CD4-positive, alpha-beta T cell treated with Interleukin-6 at 100 ng/mL for 8 hours (primary cell): ENCODE data around the gene MAP1LC3B2.

ENCODE experiments used
- DNase-seq: peaks from one replicate; pipeline ENCODE4 v3.0.0-alpha.2; 2020; ENCODE audit warnings: mixed read lengths, low spot score

Gene MAP1LC3B2

DNA sequence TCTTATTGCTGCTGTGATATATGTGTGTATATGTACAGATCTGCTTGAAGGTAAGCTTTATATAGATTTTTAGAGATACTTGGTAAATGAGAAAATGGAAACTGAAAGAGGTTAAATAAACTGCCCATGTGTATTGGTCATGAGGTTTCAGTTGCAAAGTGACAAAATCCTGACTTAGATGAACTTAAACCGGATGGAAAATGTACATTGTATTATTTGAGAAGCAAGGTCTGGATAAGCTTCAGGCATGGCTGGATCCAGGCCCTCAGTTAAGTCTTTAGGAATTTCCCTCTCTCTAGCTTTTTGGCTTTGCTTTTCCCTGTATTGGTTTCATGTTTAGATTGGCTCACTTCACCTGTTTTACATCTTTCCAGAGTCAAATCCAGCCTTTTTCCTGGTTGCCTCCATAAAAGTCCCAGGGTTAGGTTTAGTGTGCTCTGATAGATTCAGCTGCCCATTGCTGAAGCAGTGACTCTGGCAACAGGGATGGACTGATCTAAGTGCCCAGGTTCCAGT, 21.0 kb upstream of the MAP1LC3B2 start:
- DNase-seq, result no peak

DNA sequence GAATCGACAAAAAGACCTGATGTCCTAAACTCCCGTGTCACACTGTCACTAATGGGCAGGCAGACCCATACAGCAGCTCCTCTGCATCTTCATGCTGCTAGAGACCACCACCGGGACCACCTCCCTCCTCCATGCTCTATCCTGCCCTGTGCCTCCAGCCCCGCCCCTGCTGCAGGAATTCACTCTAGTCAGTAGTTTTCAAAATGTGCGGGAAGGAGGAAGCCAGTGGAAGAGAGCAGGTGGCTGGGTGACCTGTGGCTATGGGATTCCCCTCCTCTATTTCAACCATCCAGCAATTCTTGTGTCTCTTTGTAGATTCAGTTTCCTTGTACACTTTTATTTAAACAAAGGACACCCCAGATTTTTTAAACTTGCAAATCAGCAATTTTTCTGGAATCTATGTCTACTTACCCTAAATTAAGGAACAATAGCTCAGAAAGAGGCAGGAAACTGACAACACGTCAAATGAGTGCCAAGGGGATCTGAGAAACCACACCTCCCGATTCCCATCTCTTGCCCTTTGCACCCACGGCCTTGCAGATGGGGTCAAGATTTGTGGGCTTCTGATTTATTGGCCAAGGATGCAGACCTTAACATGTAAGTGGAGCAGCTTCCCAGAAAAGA, 20.4 kb upstream of the MAP1LC3B2 start:
- DNase-seq, result no peak

DNA sequence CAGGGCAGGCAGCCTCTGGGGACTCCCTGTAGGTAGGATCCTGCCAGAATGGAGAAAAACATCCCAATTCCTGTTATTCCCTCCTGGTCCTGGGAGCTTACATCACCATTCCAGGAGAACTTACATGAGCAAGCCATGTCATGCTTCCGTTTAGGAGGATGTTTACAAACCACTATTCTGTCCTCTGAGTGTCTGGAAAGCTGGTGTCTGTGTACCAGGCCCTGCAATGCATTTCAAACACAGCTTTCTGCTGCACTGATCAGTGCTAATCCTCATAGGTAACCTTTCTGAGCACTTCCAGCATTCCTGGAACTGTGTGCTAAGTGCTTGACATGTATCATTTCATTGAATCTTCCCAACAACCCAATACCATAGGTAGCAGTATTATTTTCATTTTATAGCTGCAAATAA, 19.8 kb upstream of the MAP1LC3B2 start:
- DNase-seq, result no peak

DNA sequence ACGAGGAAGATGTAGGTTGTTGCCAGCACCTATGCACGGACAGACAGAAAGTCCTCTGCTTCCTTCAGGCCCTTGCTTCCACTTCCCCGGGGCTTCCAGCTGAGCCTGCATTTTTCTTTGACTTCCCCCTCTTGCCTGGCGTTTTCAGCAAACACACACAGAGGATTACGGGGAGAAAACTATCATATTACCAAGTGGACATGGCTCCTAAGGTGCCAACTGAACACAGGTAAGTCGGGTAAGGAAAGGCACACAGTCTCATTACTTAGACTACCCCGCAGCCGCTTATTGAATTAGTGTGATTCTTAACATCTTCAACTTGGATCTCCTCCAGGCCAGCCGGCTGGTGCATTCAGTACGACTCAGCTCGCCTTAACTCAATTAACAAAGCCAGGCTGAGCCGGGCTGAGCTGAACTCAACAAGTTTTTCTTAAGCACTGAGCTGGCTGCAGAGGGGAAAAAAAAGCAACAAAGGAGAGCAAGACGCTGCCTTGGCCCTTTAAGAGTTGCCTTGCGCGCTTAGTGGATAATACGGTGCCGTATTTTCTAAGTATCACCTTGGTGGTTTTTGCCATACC, 19.2 kb upstream of the MAP1LC3B2 start:
- no peak for DNase-seq

DNA sequence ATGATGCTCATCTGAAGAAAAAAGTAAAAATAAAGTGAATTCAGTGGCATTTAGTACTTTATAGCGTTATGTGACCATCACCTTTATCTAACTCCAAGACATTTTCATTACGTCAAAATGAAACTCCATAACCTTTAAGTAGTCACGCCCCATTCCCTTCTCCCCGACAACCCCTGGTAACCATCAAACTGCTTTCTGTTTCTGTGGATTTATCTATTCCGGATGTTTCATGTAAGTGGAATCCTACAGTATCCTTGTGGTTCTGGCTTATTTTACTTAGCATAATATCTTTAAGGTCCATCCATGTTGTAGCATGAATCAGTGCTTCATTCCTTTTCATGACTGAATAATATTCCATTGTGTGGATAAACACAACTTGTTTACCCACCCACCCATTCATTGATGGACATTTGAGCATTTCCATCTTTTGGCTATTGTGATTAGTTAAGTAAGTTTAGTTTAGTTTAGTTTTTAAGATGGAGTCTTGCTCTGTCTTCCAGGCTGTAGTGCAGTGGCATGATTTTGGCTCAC, 18.5 kb upstream of the MAP1LC3B2 start:
- no peak for DNase-seq

DNA sequence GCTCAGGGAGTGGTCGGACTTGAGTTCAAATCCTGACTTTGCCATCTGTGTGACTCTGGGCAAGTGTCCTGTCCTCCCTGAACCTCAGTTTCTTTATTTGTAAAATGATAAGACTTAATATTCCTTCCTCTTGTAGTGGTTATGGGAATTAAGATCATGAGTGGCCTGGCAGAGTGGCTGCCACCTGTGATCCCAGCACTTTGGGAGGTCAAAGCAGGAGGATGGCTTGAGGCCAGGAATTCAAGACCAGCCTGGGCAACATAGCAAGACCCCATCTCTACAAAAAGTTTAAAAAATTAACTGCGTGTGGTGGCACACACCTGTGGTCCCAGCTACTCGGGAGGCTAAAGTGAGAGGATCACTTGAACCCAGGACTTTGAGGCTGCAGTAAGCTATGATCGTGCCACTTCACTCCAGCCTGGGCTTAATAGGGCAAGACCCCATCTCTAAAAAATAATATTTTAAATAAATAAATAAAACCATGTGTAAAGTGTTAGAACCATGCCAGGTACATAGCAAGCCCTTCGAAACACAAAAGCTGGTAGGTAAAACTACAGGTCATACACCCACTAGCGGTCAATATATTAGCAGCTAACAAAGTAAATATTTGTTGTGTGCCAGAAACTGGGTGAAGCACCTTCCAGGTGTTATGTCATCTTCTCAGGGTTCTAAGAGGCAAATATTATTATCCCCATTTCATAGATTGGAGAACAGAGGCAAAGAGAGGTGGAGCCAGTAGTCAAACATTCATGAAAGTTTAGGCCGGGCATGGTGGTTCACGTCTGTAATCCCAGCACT, 17.4 kb upstream of the MAP1LC3B2 start:
- DNase-seq, result no peak

DNA sequence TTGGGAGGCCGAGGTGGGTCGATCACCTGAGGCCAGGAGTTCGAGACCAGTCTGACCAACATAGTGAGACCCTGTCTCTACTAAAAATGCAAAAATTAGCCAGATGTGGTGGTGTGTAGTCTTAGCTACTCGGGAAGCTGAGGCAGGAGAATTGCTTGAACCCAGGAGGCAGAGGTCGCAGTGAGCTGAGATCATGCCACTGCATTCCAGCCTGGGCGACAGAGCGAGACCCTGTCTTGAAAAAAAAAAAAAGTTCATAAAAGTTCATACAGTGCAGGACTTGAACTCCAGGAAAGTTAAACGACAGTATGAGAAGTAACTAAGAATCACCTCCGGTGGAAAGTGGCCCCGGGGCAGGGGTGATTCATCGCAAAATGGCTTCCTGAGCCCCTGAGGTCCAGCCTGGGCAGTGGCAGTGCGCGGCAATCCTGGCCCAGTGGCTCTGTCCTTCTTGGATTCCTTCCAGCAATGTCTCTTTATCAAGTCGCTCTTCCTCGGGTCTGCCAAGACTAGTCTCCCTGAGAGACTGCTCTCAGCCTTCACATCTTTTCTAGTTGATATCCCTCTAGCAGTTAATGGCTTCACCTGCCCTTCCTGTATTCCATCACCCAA, 16.7 kb upstream of the MAP1LC3B2 start:
- no peak for DNase-seq

DNA sequence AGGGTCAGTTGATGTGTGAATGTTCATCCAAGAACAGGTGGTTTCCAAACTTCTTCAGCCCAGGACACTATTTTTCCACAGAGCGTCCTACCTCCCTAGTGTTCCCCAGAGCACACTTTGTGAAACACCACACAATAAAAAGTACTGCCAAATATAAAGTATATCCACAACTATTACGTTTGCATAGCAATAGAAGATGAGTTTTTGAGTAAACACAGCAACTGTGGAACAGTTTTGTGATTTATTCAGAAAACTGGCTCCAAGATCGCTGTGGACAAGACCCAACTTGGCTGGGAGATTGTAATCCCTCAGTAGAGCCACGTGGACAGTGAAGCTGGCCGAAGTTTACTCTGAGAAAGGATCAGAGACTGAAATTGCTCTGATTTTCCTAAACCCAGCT, 14.5 kb upstream of the MAP1LC3B2 start:
- no peak for DNase-seq

DNA sequence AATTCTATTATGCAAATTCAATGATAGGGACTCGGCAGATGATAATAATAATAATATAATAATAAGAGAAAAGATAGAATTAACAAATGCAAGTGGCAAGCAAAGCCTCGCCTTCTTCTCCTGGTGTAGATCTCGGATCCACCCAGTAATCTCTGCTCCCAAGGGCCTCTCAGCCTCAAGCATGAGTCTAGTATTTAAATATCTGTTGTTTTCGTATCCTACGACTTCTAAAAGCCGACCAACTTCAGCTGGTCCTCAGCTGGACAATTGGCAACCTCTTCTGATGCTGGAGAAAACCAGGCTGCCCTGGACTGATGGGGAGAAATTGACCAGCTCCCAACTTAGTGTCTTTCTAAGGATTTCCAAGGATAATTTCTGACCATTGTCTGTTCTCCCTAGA, 14.0 kb upstream of the MAP1LC3B2 start:
- no peak for DNase-seq

DNA sequence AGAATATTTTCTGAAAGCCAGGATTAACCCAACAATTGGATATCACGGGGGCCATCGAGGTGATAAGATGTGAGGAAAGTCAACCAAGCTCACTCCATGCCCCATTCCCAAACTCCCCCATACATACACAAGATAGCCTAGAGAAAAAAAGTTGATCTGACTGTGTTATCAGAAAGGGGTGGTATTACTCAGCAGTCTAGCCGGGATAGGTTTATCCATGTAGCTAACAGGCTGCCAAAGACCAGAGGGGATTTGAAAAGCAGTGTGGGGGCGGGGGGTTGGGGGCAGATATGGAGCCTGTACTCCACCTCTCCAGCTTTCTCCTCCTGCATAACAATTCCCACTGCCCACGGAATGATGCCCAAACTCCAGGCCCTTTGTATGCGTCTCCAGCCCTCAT, 13.2 kb upstream of the MAP1LC3B2 start:
- DNase-seq, result no peak

DNA sequence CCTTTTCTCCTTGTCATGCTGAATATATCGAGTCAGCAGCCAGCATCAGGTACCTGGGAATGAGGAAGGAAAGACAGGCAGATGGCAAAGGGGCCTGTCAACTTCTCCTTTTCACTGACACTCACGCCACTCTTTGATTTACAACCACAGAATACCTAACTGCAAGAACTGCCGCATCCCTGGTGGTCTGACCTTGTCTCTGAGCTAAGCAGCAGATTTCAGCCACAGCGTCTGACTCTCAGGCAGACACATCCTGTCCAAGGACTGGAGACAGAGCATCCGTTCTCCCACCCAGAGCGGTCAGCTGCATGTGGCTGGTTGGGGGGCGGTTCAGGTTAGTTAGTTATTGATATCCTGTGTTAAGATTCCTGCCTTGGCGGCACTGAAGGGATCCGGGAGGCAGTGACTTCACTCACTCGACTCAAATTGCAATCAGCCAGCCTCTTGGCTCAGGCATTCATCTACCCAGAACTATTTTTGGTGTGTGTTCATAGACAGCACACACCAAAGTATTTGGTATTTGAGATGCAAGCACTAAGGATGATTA, 11.2 kb upstream of the MAP1LC3B2 start:
- no peak for DNase-seq

DNA sequence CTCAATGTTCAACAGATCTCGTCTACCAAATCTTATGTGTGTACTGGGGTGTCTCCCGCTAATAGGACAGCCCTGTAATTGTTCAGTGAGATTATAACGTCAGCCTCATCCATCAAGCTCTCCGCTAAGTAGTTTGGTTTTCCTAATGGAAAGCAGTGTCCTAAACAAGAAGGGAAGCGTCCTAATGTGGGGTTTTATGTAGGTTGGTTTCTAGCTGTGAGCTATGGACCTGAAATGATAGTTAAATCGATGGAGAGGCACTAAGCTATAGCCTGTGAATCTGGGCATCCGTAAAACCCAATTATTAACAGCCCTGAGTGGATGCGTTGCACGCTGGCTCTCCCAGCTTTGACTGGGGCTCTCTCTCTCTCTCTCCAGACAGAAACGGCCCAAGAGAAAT, 9.2 kb upstream of the MAP1LC3B2 start:
- no peak for DNase-seq

DNA sequence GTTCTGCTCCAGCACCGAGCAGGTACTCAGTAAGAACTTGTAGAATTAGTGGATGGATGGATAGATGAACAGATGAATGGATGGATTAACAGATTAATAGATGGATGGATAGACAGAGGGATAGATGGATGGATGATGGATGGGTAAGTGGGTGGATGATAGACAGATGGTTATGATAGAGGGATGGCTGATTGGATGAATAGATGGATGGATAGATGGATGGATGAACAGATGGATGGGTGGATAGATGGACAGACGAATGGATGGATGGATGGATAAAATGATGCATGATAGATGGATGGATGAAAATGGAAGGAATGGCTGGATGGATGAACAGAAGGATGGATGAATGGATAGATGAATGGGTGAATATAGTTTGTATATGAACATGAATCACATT, 8.0 kb upstream of the MAP1LC3B2 start:
- no peak for DNase-seq

DNA sequence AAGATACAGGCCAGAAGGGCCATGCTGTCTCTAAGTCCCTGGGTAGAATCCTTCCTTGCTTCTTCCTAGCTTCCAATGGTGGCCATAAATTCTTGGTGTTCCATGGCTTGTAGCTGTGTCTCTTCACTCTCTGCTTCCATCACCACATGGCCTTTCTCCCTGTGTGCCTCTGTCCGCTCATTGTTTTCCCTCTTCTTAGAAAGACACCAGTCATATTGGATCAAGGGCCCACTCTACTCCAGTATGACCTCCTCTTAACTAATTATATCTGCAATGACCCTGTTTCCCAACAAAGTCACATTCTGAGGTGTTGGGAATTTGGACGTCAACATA, 7.6 kb upstream of the MAP1LC3B2 start:
- DNase-seq, result no peak

DNA sequence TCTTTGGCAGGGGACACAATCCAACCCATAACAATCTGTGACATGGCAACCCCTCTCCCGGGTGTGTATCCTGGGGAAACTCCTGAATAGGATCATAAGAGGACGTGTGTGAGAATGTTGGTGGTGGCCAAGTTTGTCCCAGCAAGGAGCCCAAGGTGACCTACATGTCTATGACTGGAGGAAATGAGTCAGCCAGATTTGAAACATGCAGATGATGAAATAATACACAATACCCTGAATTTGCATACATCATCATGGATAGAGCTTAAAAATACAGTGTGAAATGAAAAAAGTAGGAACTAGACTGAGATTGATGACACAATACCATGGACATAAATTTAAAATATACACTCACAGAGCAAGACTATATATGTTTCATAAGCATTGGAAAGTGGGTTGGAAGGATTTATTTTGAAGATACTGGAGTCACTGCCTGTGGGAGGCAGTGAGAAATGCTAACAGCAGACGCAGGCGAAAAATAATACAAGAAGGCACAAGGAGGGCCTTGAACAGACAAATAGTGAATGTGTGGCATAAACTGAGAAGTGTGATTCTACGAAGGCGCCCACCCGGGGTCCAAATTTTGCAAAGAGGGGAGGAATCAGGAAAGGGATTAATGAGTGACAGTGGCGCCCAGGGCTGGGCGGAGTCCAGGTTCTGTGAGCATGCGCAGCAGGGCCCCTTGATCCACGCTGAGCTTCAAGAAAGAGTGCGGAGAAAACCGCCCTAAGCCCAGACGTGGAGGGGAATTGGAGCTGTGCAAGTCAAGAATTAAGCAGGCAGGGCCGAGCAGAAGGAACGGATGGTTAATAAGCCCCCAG, 7.0 kb upstream of the MAP1LC3B2 start:
- no peak for DNase-seq

DNA sequence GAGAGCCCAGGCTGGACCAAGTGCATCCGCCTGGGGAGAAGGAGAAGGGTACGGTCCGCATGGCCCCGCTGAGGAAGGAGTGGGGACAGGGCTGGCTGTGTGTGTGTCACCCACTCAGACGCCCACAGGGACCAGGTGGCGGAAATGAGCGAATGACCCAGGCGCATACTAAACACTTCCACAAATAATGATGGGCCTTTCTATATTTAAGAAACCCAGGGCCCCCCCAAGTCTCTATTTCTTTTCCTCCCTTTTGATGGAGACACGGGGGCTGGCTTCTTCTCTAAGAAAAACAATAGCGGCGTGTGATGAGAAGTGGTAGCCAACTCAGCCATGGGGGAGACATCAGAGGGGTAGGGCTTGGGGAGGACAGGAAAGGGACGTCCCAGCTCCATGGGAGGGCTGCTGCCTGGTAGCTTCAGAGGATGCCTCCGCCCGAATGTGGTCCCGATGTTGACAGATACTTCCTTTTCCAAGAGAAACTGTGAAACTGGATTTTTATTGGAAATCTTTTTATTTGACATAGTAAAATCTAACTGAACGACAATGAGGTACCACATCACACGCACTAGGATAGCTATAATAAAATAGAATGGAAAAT, 6.3 kb upstream of the MAP1LC3B2 start:
- DNase-seq, result no peak

DNA sequence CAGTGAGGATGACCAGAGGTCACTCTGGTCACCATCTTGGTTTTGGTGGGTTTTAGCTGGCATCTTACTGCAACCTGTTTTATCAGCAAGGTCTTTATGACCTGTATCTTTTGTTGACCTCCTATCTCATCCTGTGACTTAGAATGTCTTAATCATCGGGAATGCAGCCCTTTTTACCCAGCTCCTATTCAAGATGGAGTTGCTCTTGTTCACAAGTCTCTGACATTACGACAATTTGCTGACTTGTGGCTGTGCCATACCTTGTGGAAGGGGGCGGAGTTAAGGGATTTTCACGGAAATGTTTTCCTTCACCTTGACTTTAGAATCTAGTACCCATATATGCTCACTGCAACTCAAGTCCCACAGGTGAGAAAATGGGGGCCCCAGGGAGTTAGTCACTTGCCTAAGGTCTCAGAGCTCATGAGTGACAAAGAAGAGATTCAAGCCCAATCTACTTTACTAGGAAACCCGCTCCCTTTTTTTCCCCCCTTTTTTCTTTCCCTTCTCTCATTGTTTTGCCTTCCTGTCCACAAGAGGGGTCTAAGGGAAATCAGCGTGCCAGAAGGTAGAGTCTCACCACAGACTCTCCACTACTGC, 2.7 kb upstream of the MAP1LC3B2 start:
- no peak for DNase-seq

DNA sequence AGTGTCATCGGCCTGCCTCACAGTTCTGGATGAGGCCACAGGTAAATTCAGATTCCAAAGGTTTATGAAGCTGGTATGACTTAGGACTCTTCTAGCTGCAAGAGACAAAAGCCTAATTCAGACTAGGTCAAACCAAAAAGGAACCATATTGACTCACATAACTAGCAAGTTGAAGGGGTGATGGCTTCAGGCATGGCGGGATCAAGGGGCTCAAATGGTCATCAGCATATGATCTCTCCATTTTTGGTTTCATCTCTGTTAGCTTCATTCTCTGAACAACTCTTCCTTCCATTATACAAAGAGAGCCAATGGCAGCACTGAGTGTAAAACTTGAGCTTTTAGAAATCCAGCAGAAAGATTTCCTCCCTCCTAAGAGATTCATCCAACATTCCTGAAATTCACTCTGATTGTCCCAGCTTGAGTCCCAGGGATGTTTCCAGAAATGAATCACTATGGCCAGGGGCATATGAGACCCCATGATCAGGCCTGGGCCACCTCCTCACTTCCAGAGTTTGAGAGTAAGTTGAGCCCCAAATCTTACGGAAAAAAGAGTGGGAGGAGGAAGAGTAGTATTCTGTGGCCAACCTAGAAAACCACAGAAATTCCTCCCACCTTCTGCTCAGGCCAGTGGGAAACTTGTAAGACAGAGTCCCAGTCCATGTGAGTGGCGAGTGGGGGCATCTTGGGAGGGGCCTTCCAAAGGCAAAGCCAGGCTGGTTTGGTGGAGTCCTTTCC, 2.0 kb upstream of the MAP1LC3B2 start:
- no peak for DNase-seq

DNA sequence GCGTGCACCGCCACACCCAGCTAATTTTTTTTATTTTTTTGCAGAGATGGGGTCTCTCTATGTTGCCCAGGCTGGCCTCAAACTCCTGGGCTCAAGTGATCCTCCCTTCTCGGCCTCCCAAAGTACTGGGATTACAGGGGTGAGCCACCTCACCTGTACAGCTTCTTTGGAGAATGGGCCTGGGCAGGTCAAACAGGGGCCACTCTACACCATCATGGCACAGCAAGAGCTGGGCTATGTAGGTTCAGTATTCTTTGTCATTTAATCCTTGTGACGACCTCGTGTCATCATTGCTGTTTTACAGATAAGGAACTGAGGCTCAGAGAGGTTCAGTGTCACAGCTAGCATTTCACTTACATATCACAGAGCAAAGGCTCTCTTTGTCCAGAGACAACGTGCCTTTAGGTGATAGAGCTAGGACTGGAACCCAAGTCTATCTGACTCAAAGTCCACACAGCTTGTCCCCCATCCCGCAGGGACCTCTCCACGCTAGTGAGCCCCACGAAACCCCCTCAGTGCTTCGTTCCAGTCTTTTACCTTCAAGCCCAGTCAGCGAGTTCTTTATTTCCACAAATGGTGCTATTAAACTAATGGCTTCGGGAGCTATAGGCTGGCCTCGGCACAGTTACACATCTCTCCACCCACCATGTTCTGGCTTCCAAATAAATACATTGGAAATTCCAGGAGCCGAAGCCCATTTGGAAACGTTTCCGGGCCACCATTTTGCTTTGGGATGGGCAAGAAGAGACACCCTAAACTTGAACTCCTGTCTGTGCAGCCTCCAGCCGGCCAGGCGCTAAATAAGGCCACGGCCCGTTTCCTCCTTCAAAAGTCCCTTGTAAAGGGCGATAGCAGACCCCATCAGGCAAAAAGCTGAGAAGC, 660 bp upstream of the MAP1LC3B2 start:
- DNase-seq, result no peak
